Endodermal cell (in vitro differentiated cells): Measurements from ENCODE around the gene HSPG2. TPM values are rescaled to one million over a fixed set of nuclear protein-coding genes. Genes with fewer than 3 reads are reported as not detected.
"Not testable (repeated sequence)": the region's sequence is repeated elsewhere in the genome, so short reads cannot be mapped to it uniquely, and the experiment has no call there.

ENCODE experiments used
- DNase-seq: peaks from one replicate; pipeline ENCODE4 v3.0.0-alpha.2; 2017
- H3K27ac ChIP-seq: 2 replicates; pipeline ENCODE4 v1.5.1; 2013; ENCODE audit warnings: mild to moderate bottlenecking, low read depth, low read length, moderate library complexity
- H3K27me3 ChIP-seq: 2 replicates; pipeline ENCODE4 v1.6.1; 2013; ENCODE audit warnings: mild to moderate bottlenecking, low read length, moderate library complexity; ENCODE audit not compliant: insufficient read depth, control insufficient read depth, poor library complexity, severe bottlenecking
- H3K36me3 ChIP-seq: 2 replicates; pipeline ENCODE4 v1.7.0; 2013; ENCODE audit warnings: mild to moderate bottlenecking, low read length, moderate library complexity; ENCODE audit not compliant: control insufficient read depth, insufficient read depth
- H3K4me1 ChIP-seq: one replicate; pipeline ENCODE4 v1.7.0; 2013; ENCODE audit warnings: low read length; ENCODE audit not compliant: control insufficient read depth, insufficient read depth
- H3K4me3 ChIP-seq: 2 replicates; pipeline ENCODE4 v1.5.1; 2013; ENCODE audit warnings: mild to moderate bottlenecking, low read length, moderate library complexity
- H3K9ac ChIP-seq: 2 replicates; pipeline ENCODE4 v1.6.1; 2013; ENCODE audit warnings: mild to moderate bottlenecking, low read length, moderate library complexity; ENCODE audit not compliant: poor library complexity, severe bottlenecking; ENCODE audit errors: extremely low read depth
- H3K9me3 ChIP-seq: 2 replicates; pipeline ENCODE4 v1.6.1; 2013; ENCODE audit warnings: mild to moderate bottlenecking, low read length, moderate library complexity; ENCODE audit not compliant: control insufficient read depth
- H3K27ac Mint-ChIP-seq: 2 replicates; pipeline ENCODE4 v1.8.0; 2020; ENCODE audit warnings: mixed read lengths
- H3K27me3 Mint-ChIP-seq: 2 replicates; pipeline ENCODE4 v1.8.0; 2021; ENCODE audit warnings: mild to moderate bottlenecking, mixed read lengths; ENCODE audit not compliant: insufficient read depth
- H3K36me3 Mint-ChIP-seq: 2 replicates; pipeline ENCODE4 v1.8.0; 2020; ENCODE audit warnings: low read depth, mixed read lengths
- H3K4me1 Mint-ChIP-seq: 2 replicates; pipeline ENCODE4 v1.8.0; 2020; ENCODE audit warnings: mixed read lengths
- H3K4me3 Mint-ChIP-seq: 2 replicates; pipeline ENCODE4 v1.8.0; 2020; ENCODE audit warnings: mild to moderate bottlenecking, moderate library complexity, mixed read lengths
- H3K9me3 Mint-ChIP-seq: 2 replicates; pipeline ENCODE4 v1.8.0; 2020; ENCODE audit warnings: mild to moderate bottlenecking, mixed read lengths
- CTCF ChIP-seq: fragments of 200-600 bp; sonication (generic); conservative IDR thresholded peaks from 2 replicates; pipeline ENCODE4 v1.5.0; 2021; ENCODE audit warnings: antibody characterized with exemption, mild to moderate bottlenecking
- WGBS, 2 experiments: methylation state at CpG; one replicate each; pipeline versions ENCODE4 v1.1.5 to v1.1.7; 2013; ENCODE audit warnings: missing lambda C conversion rate in 2 of 2, mixed read lengths in 1 of 2; ENCODE audit not compliant: insufficient coverage in 1 of 2, insufficient read length in 1 of 2; 5-methylcytosine and 5-hydroxymethylcytosine counted together
- total RNA-seq, 2 donors: library from RNA; stranded (reverse); fragmentation: NEBNext Ultra II Directional in 1 of 2; extraction: Animal tissue kit (Norgen Biotek cat#: 25700) in 1 of 2; gene quantifications; 2 replicates in 1 of 2; 3 replicates in 1 of 2; pipeline ENCODE4 v1.2.1, GENCODE V29; 2021

HSPG2 gene
- total RNA-seq, 2 donors from 2014 or later = 222 to 227 TPM

- Mint-ChIP-seq H3K27me3 (no peaks in the 10 kb centered on the region), H3K27ac (no peak overlapping the region), H3K4me1 (no peaks in the 10 kb centered on the region), H3K36me3 (peaks cover 54% of the 10 kb centered on the region), H3K9me3 (no peaks in the 10 kb centered on the region), H3K4me3 (no peak overlapping the region)
- no peaks in the 10 kb centered on the region for H3K9me3 ChIP-seq
- H3K4me1 ChIP-seq = no peaks in the 10 kb centered on the region
- H3K27me3 ChIP-seq = no peaks in the 10 kb centered on the region
- no peak for DNase-seq
- no peak overlapping the region for H3K9ac ChIP-seq
- TF ChIP-seq CTCF = no peak
- 97 to 100% methylated on average over 2 to 4 of the region's 5 CpGs for WGBS, 2 experiments
- no peak overlapping the region for H3K4me3 ChIP-seq
- peaks cover 56% of the 10 kb centered on the region for H3K36me3 ChIP-seq
- no peak overlapping the region for H3K27ac ChIP-seq
Observed at GRCh38 chr1:21827141-21827679, 109.9 kb downstream of the HSPG2 start.

DNA sequence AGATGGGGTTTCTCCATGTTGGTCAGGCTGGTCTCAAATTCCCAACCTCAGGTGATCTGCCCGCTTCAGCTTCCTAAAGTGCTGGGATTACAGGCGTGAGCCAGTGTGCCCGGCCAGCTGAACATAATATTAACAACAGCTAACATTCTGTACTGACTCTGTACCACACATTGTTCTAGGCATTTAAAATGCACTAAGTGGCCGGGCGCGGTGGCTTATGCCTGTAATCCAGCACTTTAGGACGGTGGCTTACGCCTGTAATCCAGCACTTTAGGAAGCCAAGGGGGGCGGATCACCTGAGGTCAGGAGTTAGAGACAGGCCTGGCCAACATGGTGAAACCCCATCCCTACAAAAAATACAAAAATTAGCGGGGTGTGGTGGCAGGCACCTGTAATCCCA is 110.4 kb downstream of the HSPG2 start:
- 89 to 95% methylated on average over 9 to 10 of the region's 10 CpGs for WGBS, 2 experiments
- H3K4me1 ChIP-seq, H3K27ac Mint-ChIP-seq, H3K27ac ChIP-seq, H3K4me3 ChIP-seq, H3K27me3 Mint-ChIP-seq, H3K27me3 ChIP-seq, H3K4me1 Mint-ChIP-seq, H3K9ac ChIP-seq, H3K4me3 Mint-ChIP-seq, H3K9me3 Mint-ChIP-seq, H3K9me3 ChIP-seq, DNase-seq: not testable (repeated sequence)
- peaks cover 52% of the 10 kb centered on the region for H3K36me3 Mint-ChIP-seq
- H3K36me3 ChIP-seq = peaks cover 57% of the 10 kb centered on the region

DNA sequence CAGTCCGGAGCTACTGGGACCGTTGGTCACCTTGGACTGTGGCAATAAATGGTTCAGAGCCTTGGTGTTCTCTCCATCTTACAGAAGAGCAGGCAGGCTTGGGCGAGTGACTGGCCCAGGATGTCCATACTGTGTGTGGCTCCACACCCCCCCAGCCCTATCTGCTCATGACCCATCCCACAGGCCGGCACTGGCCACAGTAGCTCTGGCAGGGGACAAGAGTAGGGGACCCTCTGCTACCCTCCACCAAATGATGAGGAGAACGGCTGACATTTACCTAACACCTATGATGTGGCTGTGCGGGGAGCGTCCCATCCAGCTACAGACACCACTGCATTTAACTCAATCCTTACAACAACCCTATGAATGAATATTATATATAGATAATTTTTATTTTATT is 111.7 kb downstream of the HSPG2 start:
- no peak overlapping the region for H3K4me3 Mint-ChIP-seq
- no peak overlapping the region for H3K27ac Mint-ChIP-seq
- H3K4me1 Mint-ChIP-seq = no peaks in the 10 kb centered on the region

More for the DNA sequence above, 111.7 kb downstream of the HSPG2 start:
- Histone ChIP-seq H3K9me3 (no peaks in the 10 kb centered on the region), H3K27me3 (no peaks in the 10 kb centered on the region), H3K4me3 (no peak overlapping the region), H3K9ac (no peak overlapping the region), H3K36me3 (peaks cover 70% of the 10 kb centered on the region), H3K27ac (no peak overlapping the region), H3K4me1 (no peaks in the 10 kb centered on the region)
- TF ChIP-seq CTCF = no peak
- DNase-seq = no peak
- peaks cover 58% of the 10 kb centered on the region for H3K36me3 Mint-ChIP-seq
- 91% methylated on average over 7 of the region's 7 CpGs; no CpG with 5 or more reads in 1 of the 2 experiments for WGBS, 2 experiments
- no peaks in the 10 kb centered on the region for H3K9me3 Mint-ChIP-seq
- H3K27me3 Mint-ChIP-seq = no peaks in the 10 kb centered on the region
